ENCODE data around the gene KIF16B.

- TF ChIP-seq SIN3A (IDR thresholded peaks at IDR 0.05; ENCODE audit: borderline replicate concordance, insufficient read depth, low read length), result no peak
- TF ChIP-seq POLR2AphosphoS5 (IDR thresholded peaks at IDR 0.05; ENCODE audit: low read depth, low read length), result no peak
- no peak for TF ChIP-seq TAF1 (IDR thresholded peaks at IDR 0.05; ENCODE audit: borderline replicate concordance, insufficient read depth, low read length)
- TF ChIP-seq, protein P1, sequence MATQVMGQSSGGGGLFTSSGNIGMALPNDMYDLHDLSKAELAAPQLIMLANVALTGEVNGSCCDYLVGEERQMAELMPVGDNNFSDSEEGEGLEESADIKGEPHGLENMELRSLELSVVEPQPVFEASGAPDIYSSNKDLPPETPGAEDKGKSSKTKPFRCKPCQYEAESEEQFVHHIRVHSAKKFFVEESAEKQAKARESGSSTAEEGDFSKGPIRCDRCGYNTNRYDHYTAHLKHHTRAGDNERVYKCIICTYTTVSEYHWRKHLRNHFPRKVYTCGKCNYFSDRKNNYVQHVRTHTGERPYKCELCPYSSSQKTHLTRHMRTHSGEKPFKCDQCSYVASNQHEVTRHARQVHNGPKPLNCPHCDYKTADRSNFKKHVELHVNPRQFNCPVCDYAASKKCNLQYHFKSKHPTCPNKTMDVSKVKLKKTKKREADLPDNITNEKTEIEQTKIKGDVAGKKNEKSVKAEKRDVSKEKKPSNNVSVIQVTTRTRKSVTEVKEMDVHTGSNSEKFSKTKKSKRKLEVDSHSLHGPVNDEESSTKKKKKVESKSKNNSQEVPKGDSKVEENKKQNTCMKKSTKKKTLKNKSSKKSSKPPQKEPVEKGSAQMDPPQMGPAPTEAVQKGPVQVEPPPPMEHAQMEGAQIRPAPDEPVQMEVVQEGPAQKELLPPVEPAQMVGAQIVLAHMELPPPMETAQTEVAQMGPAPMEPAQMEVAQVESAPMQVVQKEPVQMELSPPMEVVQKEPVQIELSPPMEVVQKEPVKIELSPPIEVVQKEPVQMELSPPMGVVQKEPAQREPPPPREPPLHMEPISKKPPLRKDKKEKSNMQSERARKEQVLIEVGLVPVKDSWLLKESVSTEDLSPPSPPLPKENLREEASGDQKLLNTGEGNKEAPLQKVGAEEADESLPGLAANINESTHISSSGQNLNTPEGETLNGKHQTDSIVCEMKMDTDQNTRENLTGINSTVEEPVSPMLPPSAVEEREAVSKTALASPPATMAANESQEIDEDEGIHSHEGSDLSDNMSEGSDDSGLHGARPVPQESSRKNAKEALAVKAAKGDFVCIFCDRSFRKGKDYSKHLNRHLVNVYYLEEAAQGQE (IDR thresholded peaks at IDR 0.05; ENCODE audit: insufficient read depth in 1 of 2, low read depth in 2 of 2, low read length in 2 of 2), result no peak
- no peak for TF ChIP-seq FOXP2 (optimal IDR thresholded peaks at IDR 0.05; ENCODE audit: borderline replicate concordance, extremely low read depth, extremely low read length, insufficient read depth)
Observed at GRCh38 chr20:16262594-16262993, 310.7 kb downstream of the KIF16B start.
